ENCODE measurements around the gene SLC12A8.

Gene SLC12A8

GRCh38 chr3:125137358-125138033, 75.1 kb downstream of the SLC12A8 start:
- no peak for DNase-seq (ENCODE audit: low spot score)

GRCh38 chr3:125136966-125137357, 75.6 kb downstream of the SLC12A8 start:
- DNase-seq (ENCODE audit: low spot score): no peak

- no peak for DNase-seq (ENCODE audit: low spot score)
These were observed 76.0 kb downstream of the SLC12A8 start for GRCh38 chr3:125136515-125136914.

- DNase-seq (ENCODE audit: low spot score): no peak
These were observed 77.6 kb downstream of the SLC12A8 start for GRCh38 chr3:125134952-125135351.

- DNase-seq (ENCODE audit: low spot score): no peak
These were observed 79.7 kb downstream of the SLC12A8 start for GRCh38 chr3:125132815-125133214.

GRCh38 chr3:125129512-125129997, 83.0 kb downstream of the SLC12A8 start:
- DNase-seq (ENCODE audit: low spot score): no peak

- DNase-seq (ENCODE audit: low spot score): no peak
These were observed 83.6 kb downstream of the SLC12A8 start for GRCh38 chr3:125128861-125129501.

GRCh38 chr3:125126323-125126722, 86.2 kb downstream of the SLC12A8 start:
- no peak for DNase-seq (ENCODE audit: low spot score)

- DNase-seq (ENCODE audit: low spot score): peak; percentile 47
These were observed 86.7 kb downstream of the SLC12A8 start for GRCh38 chr3:125125821-125126245.

- no peak for DNase-seq (ENCODE audit: low spot score)
These were observed 88.9 kb downstream of the SLC12A8 start for GRCh38 chr3:125123451-125124305.

- DNase-seq (ENCODE audit: low spot score): peak; percentile 28
These were observed 91.1 kb downstream of the SLC12A8 start for GRCh38 chr3:125121246-125122010.

GRCh38 chr3:125120379-125121122, 92.0 kb downstream of the SLC12A8 start:
- DNase-seq (ENCODE audit: low spot score): no peak

GRCh38 chr3:125119752-125120378, 92.7 kb downstream of the SLC12A8 start:
- peak; percentile 23 for DNase-seq (ENCODE audit: low spot score)

- DNase-seq (ENCODE audit: low spot score): no peak
These were observed 93.9 kb downstream of the SLC12A8 start for GRCh38 chr3:125118600-125118999.

- no peak for DNase-seq (ENCODE audit: low spot score)
These were observed 94.8 kb downstream of the SLC12A8 start for GRCh38 chr3:125117631-125118191.

- DNase-seq (ENCODE audit: low spot score): no peak
These were observed 96.1 kb downstream of the SLC12A8 start for GRCh38 chr3:125116311-125117080.

- no peak for DNase-seq (ENCODE audit: low spot score)
These were observed 96.9 kb downstream of the SLC12A8 start for GRCh38 chr3:125115640-125116039.

- no peak for DNase-seq (ENCODE audit: low spot score)
These were observed 99.6 kb downstream of the SLC12A8 start for GRCh38 chr3:125112981-125113380.

- DNase-seq (ENCODE audit: low spot score): no peak
These were observed 101.6 kb downstream of the SLC12A8 start for GRCh38 chr3:125110876-125111480.
